HFF-Myc (cell line): ENCODE results near the gene FRK.
"Not testable (repeated sequence)": the region's sequence is repeated elsewhere in the genome, so short reads cannot be mapped to it uniquely, and the experiment has no call there.

Experiments
- DNase-seq: peaks from one replicate; pipeline ENCODE4 v3.0.0-alpha.2; 2011; ENCODE audit warnings: low read depth; ENCODE audit errors: extremely low read depth
- H3K4me3 ChIP-seq: replicated peaks from 2 replicates; pipeline ENCODE4 v1.5.1; 2011; ENCODE audit warnings: low read depth, mild to moderate bottlenecking, control low read depth, low read length
- TF ChIP-seq, protein P1 (sequence below): IDR thresholded peaks from 2 replicates; pipeline ENCODE4 v1.5.1; 2012; ENCODE audit warnings: mild to moderate bottlenecking, low read depth, low read length, control low read depth; ENCODE audit errors: missing control alignments

FRK gene

GRCh38 chr6:115945812-115946211, 114.9 kb downstream of the FRK start:
- no peak for DNase-seq
- no peak overlapping the region for H3K4me3 ChIP-seq
- TF ChIP-seq, protein P1, sequence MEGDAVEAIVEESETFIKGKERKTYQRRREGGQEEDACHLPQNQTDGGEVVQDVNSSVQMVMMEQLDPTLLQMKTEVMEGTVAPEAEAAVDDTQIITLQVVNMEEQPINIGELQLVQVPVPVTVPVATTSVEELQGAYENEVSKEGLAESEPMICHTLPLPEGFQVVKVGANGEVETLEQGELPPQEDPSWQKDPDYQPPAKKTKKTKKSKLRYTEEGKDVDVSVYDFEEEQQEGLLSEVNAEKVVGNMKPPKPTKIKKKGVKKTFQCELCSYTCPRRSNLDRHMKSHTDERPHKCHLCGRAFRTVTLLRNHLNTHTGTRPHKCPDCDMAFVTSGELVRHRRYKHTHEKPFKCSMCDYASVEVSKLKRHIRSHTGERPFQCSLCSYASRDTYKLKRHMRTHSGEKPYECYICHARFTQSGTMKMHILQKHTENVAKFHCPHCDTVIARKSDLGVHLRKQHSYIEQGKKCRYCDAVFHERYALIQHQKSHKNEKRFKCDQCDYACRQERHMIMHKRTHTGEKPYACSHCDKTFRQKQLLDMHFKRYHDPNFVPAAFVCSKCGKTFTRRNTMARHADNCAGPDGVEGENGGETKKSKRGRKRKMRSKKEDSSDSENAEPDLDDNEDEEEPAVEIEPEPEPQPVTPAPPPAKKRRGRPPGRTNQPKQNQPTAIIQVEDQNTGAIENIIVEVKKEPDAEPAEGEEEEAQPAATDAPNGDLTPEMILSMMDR = no peak

- TF ChIP-seq, protein P1 = no peak
- DNase-seq = no peak
- H3K4me3 ChIP-seq = no peak overlapping the region
Measured at GRCh38 chr6:115945306-115945705, 115.4 kb downstream of the FRK start.

DNA sequence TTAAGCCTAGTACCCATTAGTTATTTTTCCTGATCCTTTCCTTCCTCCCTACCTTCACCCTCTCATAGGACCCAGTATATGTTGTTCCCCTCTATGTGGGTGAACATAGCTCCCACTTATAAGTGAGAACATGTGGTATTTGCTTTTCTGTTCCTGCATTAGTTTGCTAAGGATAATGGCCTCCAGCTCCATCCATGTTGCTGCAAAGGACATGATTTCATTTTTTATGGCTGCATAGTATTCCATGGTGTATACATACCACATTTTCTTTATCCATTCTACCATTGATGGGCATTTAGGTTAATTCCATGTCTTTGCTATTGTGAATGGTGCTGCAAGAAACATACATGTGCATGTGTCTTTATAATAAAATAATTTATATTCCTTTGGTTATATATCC, 115.9 kb downstream of the FRK start:
- not testable (repeated sequence) for DNase-seq, H3K4me3 ChIP-seq

DNA sequence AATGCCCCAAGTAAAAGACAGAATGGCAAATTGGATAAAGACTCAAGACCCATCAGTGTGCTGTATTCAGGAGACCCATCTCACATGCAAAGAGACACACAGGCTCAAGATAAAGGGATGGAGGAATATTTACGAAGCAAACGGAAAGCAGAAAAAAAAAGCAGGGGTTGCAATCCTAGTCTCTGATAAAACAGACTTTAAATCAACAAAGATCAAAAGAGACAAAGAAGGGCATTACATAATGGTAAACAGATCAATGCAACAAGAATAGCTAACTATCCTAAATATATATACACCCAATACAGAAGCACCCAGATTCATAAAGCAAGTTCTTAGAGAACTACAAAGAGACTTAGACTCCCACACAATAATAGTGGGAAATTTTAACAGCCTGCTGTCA, 123.2 kb downstream of the FRK start:
- not testable (repeated sequence) for H3K4me3 ChIP-seq, DNase-seq

DNA sequence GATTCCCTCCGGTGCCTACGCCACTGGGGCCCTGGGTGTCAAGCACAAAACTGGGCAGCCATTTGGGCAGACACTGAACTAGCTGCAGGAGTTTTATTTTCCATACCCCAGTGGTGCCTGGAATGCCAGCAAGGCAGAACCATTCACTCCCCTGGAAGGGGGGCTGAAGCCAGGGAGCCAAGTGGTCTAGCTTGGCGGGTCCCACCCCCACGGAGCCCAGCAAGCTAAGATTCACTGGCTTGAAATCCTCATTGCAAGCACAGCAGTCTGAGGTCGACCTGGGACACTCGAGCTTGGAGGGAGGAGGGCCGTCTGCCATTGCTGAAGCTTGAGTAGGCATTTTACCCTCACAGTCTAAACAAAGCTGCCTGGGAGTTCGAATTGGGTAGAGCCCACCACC, 125.3 kb downstream of the FRK start:
- TF ChIP-seq, protein P1 = no peak
- no peak overlapping the region for H3K4me3 ChIP-seq
- no peak for DNase-seq

GRCh38 chr6:115934829-115935228, 125.9 kb downstream of the FRK start:
- no peak for DNase-seq
- H3K4me3 ChIP-seq = no peak overlapping the region
- TF ChIP-seq, protein P1 = no peak

- no peak for DNase-seq
- no peak overlapping the region for H3K4me3 ChIP-seq
- TF ChIP-seq, protein P1 = no peak
Measured at GRCh38 chr6:115934145-115934544, 126.5 kb downstream of the FRK start.

DNA sequence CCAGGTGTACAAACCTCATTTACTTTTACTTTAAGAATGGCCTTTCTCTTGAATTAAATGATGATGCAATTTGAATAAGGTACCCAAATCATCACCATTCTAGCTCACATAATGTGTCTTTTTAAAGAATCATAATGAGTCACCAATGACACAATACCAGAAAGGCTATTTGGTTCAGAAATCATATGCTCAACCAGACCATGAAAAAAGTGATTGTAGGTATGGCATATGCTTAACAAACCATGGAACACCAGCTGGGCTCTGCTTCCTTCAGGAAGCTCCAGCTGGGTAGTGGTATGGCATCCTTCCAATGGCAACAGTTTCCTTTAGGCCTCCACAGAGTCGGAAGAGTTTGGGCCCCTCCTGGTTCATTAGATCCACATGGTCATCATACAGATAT, 128.2 kb downstream of the FRK start:
- DNase-seq = peak; percentile 19
- no peak overlapping the region for H3K4me3 ChIP-seq
- TF ChIP-seq, protein P1 = no peak

DNA sequence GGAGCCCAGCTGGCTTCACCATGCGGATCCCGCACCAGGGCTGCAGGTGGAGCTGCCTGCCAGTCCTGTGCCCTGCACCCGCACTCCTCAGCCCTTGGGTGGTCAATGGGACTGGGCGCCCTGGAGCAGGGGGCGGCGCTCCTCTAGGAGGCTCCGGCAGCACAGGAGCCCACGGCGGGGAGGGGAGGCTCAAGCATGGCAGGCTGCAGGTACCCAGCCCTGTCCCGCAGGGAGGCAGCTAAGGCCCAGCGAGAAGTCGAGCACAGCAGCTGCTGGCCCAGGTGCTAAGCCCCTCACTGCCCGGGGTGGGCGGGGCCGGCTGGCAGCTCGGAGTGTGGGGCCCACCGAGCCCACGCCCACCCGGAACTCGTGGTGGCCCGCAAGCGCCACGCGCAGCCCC, 132.7 kb downstream of the FRK start:
- DNase-seq = not testable (repeated sequence)

More for the DNA sequence above, 132.7 kb downstream of the FRK start:
- not testable (repeated sequence) for H3K4me3 ChIP-seq
